DND-41 (cell line): ENCODE measurements around the gene GRAMD2B.

Experiments used
- ATAC-seq: fragments of 200-7000 bp; cut with Tn5 transposase; 3 replicates; pipeline ENCODE4 v1.9.1; 2021; ENCODE audit warnings: low read depth; ENCODE audit not compliant: insufficient read depth
- DNase-seq: peaks from one replicate; pipeline ENCODE4 v3.0.0-alpha.2; 2020
- H2AFZ ChIP-seq: 2 replicates; pipeline ENCODE4 v1.6.0; 2012; ENCODE audit warnings: low read depth, low read length
- H3K27ac ChIP-seq: 2 replicates; pipeline ENCODE4 v1.5.1; 2012; ENCODE audit warnings: low read length, inconsistent platforms
- H3K27me3 ChIP-seq: fragments of 200-600 bp; sonication (generic); 2 replicates; pipeline ENCODE4 v1.6.0; 2012; ENCODE audit warnings: low read length, mild to moderate bottlenecking, inconsistent platforms; ENCODE audit not compliant: insufficient read depth, poor library complexity
- H3K36me3 ChIP-seq: 2 replicates; pipeline ENCODE4 v1.5.1; 2012; ENCODE audit warnings: low read length, inconsistent platforms; ENCODE audit not compliant: insufficient read depth
- H3K4me1 ChIP-seq: 2 replicates; pipeline ENCODE4 v1.5.1; 2012; ENCODE audit warnings: mild to moderate bottlenecking, low read length; ENCODE audit not compliant: insufficient read depth
- H3K4me2 ChIP-seq: 2 replicates; pipeline ENCODE4 v1.6.0; 2012; ENCODE audit warnings: mild to moderate bottlenecking, moderate library complexity, low read length, inconsistent platforms; ENCODE audit not compliant: insufficient read depth
- H3K4me3 ChIP-seq, 2 experiments: fragments of 200-600 bp in 1 of 2; shearing (Covaris generic) in 1 of 2; 2 replicates each; pipeline ENCODE4 v1.5.1; 2012 to 2016; ENCODE audit warnings: inconsistent platforms in 2 of 2, low read length in 2 of 2, mild to moderate bottlenecking in 2 of 2, low read depth in 1 of 2, moderate library complexity in 1 of 2
- H3K79me2 ChIP-seq: 2 replicates; pipeline ENCODE4 v1.6.0; 2012; ENCODE audit warnings: low read length, inconsistent platforms; ENCODE audit not compliant: insufficient read depth
- H3K9ac ChIP-seq: 2 replicates; pipeline ENCODE4 v1.6.0; 2012; ENCODE audit warnings: low read depth, mild to moderate bottlenecking, inconsistent platforms, low read length, moderate library complexity
- H3K9me3 ChIP-seq: 2 replicates; pipeline ENCODE4 v1.5.1; 2012; ENCODE audit warnings: low read length, moderate library complexity, mild to moderate bottlenecking, inconsistent platforms; ENCODE audit not compliant: insufficient read depth, severe bottlenecking
- H4K20me1 ChIP-seq: 2 replicates; pipeline ENCODE4 v1.6.0; 2012; ENCODE audit warnings: low read length; ENCODE audit not compliant: insufficient read depth
- EZH2 ChIP-seq: IDR thresholded peaks from 3 replicates; pipeline ENCODE4 v1.6.1; 2012; ENCODE audit warnings: borderline replicate concordance, low read depth, mild to moderate bottlenecking, moderate library complexity, low read length, inconsistent platforms; ENCODE audit not compliant: severe bottlenecking
- TF ChIP-seq, protein P1 (sequence below): IDR thresholded peaks from 2 replicates; pipeline ENCODE4 v1.5.1; 2012; ENCODE audit warnings: borderline replicate concordance, low read length, moderate library complexity, mild to moderate bottlenecking; ENCODE audit not compliant: poor library complexity, severe bottlenecking; ENCODE audit errors: extremely low read depth

GRAMD2B gene

DNA sequence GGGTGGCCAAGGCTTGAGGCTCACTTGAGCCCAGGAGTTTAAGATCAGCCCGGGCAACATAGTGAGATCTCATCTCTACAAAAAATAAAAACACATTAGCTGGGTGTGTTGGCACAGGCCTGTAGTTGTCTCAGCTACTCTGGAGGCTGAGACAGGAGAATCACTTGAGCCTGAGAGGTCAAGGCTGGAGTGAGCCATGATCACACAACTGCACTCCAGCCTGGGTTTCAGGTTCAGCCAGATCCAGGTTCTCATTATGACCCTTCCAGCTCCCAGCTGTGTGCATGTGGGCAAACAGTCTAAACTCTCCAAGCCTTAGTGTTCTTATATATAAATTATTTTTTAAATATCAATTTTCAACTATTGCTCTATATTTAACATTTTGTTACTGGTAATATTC is 103.9 kb downstream of the GRAMD2B start:
- no peak overlapping the region for H3K4me2 ChIP-seq
- H3K27me3 ChIP-seq: no peaks in the 10 kb centered on the region
- ATAC-seq (no peak), DNase-seq (no peak)
- H2AFZ ChIP-seq: no peak overlapping the region
- H3K9me3 ChIP-seq: no peaks in the 10 kb centered on the region
- H3K4me1 ChIP-seq: no peaks in the 10 kb centered on the region
- TF ChIP-seq, protein P1, sequence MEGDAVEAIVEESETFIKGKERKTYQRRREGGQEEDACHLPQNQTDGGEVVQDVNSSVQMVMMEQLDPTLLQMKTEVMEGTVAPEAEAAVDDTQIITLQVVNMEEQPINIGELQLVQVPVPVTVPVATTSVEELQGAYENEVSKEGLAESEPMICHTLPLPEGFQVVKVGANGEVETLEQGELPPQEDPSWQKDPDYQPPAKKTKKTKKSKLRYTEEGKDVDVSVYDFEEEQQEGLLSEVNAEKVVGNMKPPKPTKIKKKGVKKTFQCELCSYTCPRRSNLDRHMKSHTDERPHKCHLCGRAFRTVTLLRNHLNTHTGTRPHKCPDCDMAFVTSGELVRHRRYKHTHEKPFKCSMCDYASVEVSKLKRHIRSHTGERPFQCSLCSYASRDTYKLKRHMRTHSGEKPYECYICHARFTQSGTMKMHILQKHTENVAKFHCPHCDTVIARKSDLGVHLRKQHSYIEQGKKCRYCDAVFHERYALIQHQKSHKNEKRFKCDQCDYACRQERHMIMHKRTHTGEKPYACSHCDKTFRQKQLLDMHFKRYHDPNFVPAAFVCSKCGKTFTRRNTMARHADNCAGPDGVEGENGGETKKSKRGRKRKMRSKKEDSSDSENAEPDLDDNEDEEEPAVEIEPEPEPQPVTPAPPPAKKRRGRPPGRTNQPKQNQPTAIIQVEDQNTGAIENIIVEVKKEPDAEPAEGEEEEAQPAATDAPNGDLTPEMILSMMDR: no peak
- TF ChIP-seq EZH2: no peak
- H3K36me3 ChIP-seq: no peaks in the 10 kb centered on the region
- no peak overlapping the region for H3K4me3 ChIP-seq
- no peak overlapping the region for H3K9ac ChIP-seq
- no peaks in the 10 kb centered on the region for H3K79me2 ChIP-seq
- no peaks in the 10 kb centered on the region for H4K20me1 ChIP-seq
- H3K27ac ChIP-seq: no peak overlapping the region

DNA sequence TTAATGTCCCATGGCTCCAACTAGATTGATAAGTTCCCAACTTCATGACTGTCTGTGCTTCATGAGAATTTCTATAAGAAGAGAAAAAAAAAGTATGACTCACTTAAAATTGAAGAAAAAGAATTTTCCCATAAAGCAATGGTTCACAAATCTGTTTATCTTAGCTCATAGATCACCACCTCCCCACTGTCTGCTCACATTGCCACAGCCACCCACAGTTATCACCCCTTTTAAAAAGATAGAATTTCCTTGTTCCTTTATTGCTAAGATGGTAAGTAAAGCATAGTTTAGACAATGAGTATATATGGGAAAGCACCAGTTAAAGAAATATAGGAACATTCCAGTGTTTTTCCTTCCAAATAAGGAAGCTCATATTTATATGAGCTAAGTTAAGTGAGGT is 104.7 kb downstream of the GRAMD2B start:
- TF ChIP-seq, protein P1: no peak
- no peak for TF ChIP-seq EZH2
- ATAC-seq: no peak
- Histone ChIP-seq H3K4me1 (no peaks in the 10 kb centered on the region), H3K27me3 (no peaks in the 10 kb centered on the region), H3K27ac (no peak overlapping the region), H3K36me3 (no peaks in the 10 kb centered on the region), H4K20me1 (no peaks in the 10 kb centered on the region), H3K79me2 (no peaks in the 10 kb centered on the region), H2AFZ (no peak overlapping the region), H3K9me3 (no peaks in the 10 kb centered on the region), H3K4me3 (no peak overlapping the region), H3K4me2 (no peak overlapping the region), H3K9ac (no peak overlapping the region)
- DNase-seq: no peak

DNA sequence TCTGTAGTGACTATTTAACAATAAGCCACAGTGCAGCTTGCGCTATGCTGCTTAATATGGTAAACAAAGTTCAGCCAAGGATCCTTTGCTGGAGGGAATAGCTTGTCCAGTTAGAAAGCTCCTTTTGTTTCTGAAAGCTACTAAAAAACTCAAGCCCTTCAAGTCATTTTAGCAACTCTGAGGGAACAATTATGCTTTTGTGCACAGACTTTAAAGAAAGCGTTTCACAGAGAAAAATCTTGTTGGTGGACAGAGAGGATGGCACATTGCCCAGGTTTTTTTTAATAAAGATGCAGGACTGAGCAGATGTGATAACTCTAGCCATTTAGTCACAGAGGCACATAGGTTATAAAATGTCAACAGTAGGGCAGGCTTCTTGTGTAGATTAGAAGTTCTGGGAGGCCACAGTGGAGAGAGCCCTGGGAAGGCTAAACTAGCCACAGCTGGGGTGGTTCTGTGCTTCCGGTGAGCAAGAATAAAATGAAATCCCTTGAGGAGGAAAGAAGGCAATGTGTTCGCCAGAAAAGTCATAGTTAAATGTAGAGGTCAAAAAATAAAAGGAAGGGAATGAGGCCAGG is 108.4 kb downstream of the GRAMD2B start:
- DNase-seq (no peak), ATAC-seq (no peak)
- H3K9ac ChIP-seq: no peak overlapping the region
- H3K79me2 ChIP-seq: no peaks in the 10 kb centered on the region
- TF ChIP-seq, protein P1: no peak
- no peak for TF ChIP-seq EZH2
- H4K20me1 ChIP-seq: no peaks in the 10 kb centered on the region
- no peaks in the 10 kb centered on the region for H3K27me3 ChIP-seq
- no peak overlapping the region for H3K4me3 ChIP-seq
- H3K36me3 ChIP-seq: no peaks in the 10 kb centered on the region
- H2AFZ ChIP-seq: no peak overlapping the region
- H3K4me2 ChIP-seq: no peak overlapping the region
- H3K27ac ChIP-seq: no peak overlapping the region
- H3K9me3 ChIP-seq: no peaks in the 10 kb centered on the region
- H3K4me1 ChIP-seq: no peaks in the 10 kb centered on the region

DNA sequence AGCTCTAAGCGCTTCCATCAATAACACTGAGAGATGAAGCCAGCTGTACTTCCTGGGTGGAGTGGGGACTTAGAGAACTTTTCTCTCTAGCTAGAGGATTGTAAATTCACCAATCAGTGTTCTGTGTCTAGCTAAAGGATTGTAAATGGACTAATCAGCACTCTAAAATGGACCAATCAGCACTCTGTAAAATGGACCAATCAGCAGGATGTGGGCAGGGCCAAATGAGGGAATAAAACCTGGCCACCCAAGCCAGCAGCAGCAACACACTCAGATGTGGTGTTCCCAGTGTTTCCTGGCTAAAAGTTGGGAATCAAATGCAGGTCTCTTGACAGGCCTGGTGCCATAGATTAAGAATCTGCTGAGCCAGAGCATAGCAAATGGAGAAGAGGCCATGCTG is 111.3 kb downstream of the GRAMD2B start:
- Histone ChIP-seq H3K4me3 (no peak overlapping the region), H3K4me2 (no peak overlapping the region), H3K9me3 (no peaks in the 10 kb centered on the region), H3K27me3 (no peaks in the 10 kb centered on the region), H3K36me3 (no peaks in the 10 kb centered on the region), H3K27ac (no peak overlapping the region), H3K9ac (no peak overlapping the region), H3K79me2 (no peaks in the 10 kb centered on the region), H4K20me1 (no peaks in the 10 kb centered on the region), H3K4me1 (no peaks in the 10 kb centered on the region), H2AFZ (no peak overlapping the region)
- TF ChIP-seq EZH2: no peak
- TF ChIP-seq, protein P1: no peak
- ATAC-seq: no peak
- DNase-seq: no peak
